Measurements from ENCODE around the gene DGKB.

- TF ChIP-seq POLR2A (IDR thresholded peaks at IDR 0.05) (no peak), POLR2AphosphoS5 (IDR thresholded peaks at IDR 0.05) (no peak), CTCF (IDR thresholded peaks at IDR 0.05) (no peak)
Observed at GRCh38 chr7:14793151-14793550, 109.4 kb downstream of the DGKB start.

All from stomach (tissue), 4 donors.